ENCODE measurements around the gene GABRG3.

GRCh38 chr15:27050163-27050562 is 79.2 kb downstream of the GABRG3 start:
- no peak for TF ChIP-seq POLR2A (IDR thresholded peaks at IDR 0.05; ENCODE audit: borderline replicate concordance, extremely low read depth, insufficient read depth, insufficient read length)
- TF ChIP-seq CTCF (IDR thresholded peaks at IDR 0.05 in 2 of 3, conservative IDR thresholded peaks at IDR 0.05 in 1 of 3; ENCODE audit: borderline replicate concordance in 1 of 3, insufficient read depth in 1 of 3, low read depth in 2 of 3, low read length in 2 of 3) = no peak
- no peak for TF ChIP-seq JUND (IDR thresholded peaks at IDR 0.05)
- no peak for TF ChIP-seq POLR2AphosphoS5 (IDR thresholded peaks at IDR 0.05; ENCODE audit: low read depth, low read length)
- no peak for TF ChIP-seq ZFX (IDR thresholded peaks at IDR 0.05)
- no peak for TF ChIP-seq RAD21 (IDR thresholded peaks at IDR 0.05; ENCODE audit: low read depth)
- no peak for TF ChIP-seq MAX (IDR thresholded peaks at IDR 0.05)
- TF ChIP-seq EZH2phosphoT487 (IDR thresholded peaks at IDR 0.05; ENCODE audit: borderline replicate concordance) = no peak
- TF ChIP-seq ELF1 (IDR thresholded peaks at IDR 0.05; ENCODE audit: borderline replicate concordance, low read depth) = no peak
- no peak for TF ChIP-seq EZH2 (IDR thresholded peaks at IDR 0.05)

Data from HCT116 (cell line).